Measurements from ENCODE around the gene ZGLP1.
A peak's percentile ranks its signal among the peaks of the same experiment; 100 is the strongest.

ZGLP1 gene

GRCh38 chr19:10335352-10335985 lies 25.9 kb upstream of the ZGLP1 start:
- H3K36me3 ChIP-seq = peaks cover 13% of the 10 kb centered on the region
- H3K4me3 ChIP-seq (ENCODE audit: low read depth, low read length) = no peak overlapping the region; the same call in 1 of the 2 replicates
- DNase-seq = no peak
- H3K4me1 ChIP-seq = no peaks in the 10 kb centered on the region
- TF ChIP-seq CTCF (IDR thresholded peaks at IDR 0.05; ENCODE audit: low read depth, low read length) = no peak
- H3K9me3 ChIP-seq = no peaks in the 10 kb centered on the region
- no peaks in the 10 kb centered on the region for H3K27me3 ChIP-seq

- Histone ChIP-seq H3K4me1 (no peaks in the 10 kb centered on the region), H3K27me3 (no peaks in the 10 kb centered on the region), H3K9me3 (no peaks in the 10 kb centered on the region), H3K36me3 (peaks cover 20% of the 10 kb centered on the region), H3K4me3 (ENCODE audit: low read depth, low read length) (peak overlapping the region; percentile 71)
- peak; percentile 28; the same call in 1 of the 2 replicates for TF ChIP-seq CTCF (IDR thresholded peaks at IDR 0.05; ENCODE audit: low read depth, low read length)
- DNase-seq = peak; percentile 96
Measured at GRCh38 chr19:10334588-10335351, 25.2 kb upstream of the ZGLP1 start.

- Histone ChIP-seq H3K27me3 (no peaks in the 10 kb centered on the region), H3K4me1 (no peaks in the 10 kb centered on the region), H3K36me3 (peaks cover 28% of the 10 kb centered on the region), H3K9me3 (no peaks in the 10 kb centered on the region), H3K4me3 (ENCODE audit: low read depth, low read length) (peak overlapping the region; percentile 71)
- no peak for DNase-seq
- no peak for TF ChIP-seq CTCF (IDR thresholded peaks at IDR 0.05; ENCODE audit: low read depth, low read length)
Measured at GRCh38 chr19:10333758-10334587, 24.4 kb upstream of the ZGLP1 start.

GRCh38 chr19:10332965-10333757 lies 23.5 kb upstream of the ZGLP1 start, which contains the start of gene RAVER1:
Gene RAVER1 (minus strand): TSS chr19:10333529. CDS start chr19:10333507, 22 bp downstream.
- Histone ChIP-seq H3K4me1 (no peaks in the 10 kb centered on the region), H3K27me3 (no peaks in the 10 kb centered on the region), H3K4me3 (ENCODE audit: low read depth, low read length) (peak within 1 kb of the TSS; percentile 71), H3K36me3 (peaks cover 36% of the 10 kb centered on the region), H3K9me3 (no peaks in the 10 kb centered on the region)
- no peak for TF ChIP-seq CTCF (IDR thresholded peaks at IDR 0.05; ENCODE audit: low read depth, low read length)
- DNase-seq = peak; percentile 99

GRCh38 chr19:10332158-10332964 lies 22.7 kb upstream of the ZGLP1 start:
- Histone ChIP-seq H3K27me3 (no peaks in the 10 kb centered on the region), H3K4me1 (no peaks in the 10 kb centered on the region), H3K36me3 (peaks cover 44% of the 10 kb centered on the region), H3K4me3 (ENCODE audit: low read depth, low read length) (peak overlapping the region; percentile 71), H3K9me3 (no peaks in the 10 kb centered on the region)
- TF ChIP-seq CTCF (IDR thresholded peaks at IDR 0.05; ENCODE audit: low read depth, low read length) = peak; percentile 24; the same call in 1 of the 2 replicates
- no peak for DNase-seq
